GM08714 (cell line): ENCODE results near the gene LLCFC1.

Source experiments
- H3K4me3 ChIP-seq: fragments of 200-500 bp; sonication (Bioruptor generic); 2 replicates; pipeline ENCODE4 v1.5.1; 2014; ENCODE audit warnings: mild to moderate bottlenecking, low read length, inconsistent platforms
- ZNF274 ChIP-seq: IDR thresholded peaks from 2 replicates; pipeline ENCODE4 v1.6.1; 2012; ENCODE audit warnings: mild to moderate bottlenecking, low read depth, low read length

The LLCFC1 gene

GRCh38 chr7:142901426-142902259 lies 37.6 kb upstream of the LLCFC1 start:
- H3K4me3 ChIP-seq = no peak overlapping the region
- no peak for TF ChIP-seq ZNF274

- TF ChIP-seq ZNF274 = no peak
- no peak overlapping the region for H3K4me3 ChIP-seq
Measured at GRCh38 chr7:142904128-142904527, 35.2 kb upstream of the LLCFC1 start.

GRCh38 chr7:142905759-142906158 lies 33.5 kb upstream of the LLCFC1 start:
- TF ChIP-seq ZNF274 = no peak

GRCh38 chr7:142906643-142907042 lies 32.6 kb upstream of the LLCFC1 start:
- no peak for TF ChIP-seq ZNF274
- no peak overlapping the region for H3K4me3 ChIP-seq

More at GRCh38 chr7:142905759-142906158, 33.5 kb upstream of the LLCFC1 start:
- H3K4me3 ChIP-seq = no peak overlapping the region

- H3K4me3 ChIP-seq = no peak overlapping the region
- TF ChIP-seq ZNF274 = no peak
Measured at GRCh38 chr7:142908290-142908689, 31.0 kb upstream of the LLCFC1 start.

GRCh38 chr7:142908921-142909890 lies 30.1 kb upstream of the LLCFC1 start:
- H3K4me3 ChIP-seq = no peak overlapping the region
- no peak for TF ChIP-seq ZNF274

GRCh38 chr7:142910031-142910433 lies 29.3 kb upstream of the LLCFC1 start:
- TF ChIP-seq ZNF274 = no peak
- H3K4me3 ChIP-seq = no peak overlapping the region

GRCh38 chr7:142910481-142910880 lies 28.8 kb upstream of the LLCFC1 start:
- no peak for TF ChIP-seq ZNF274
- no peak overlapping the region for H3K4me3 ChIP-seq

GRCh38 chr7:142913051-142913450 lies 26.2 kb upstream of the LLCFC1 start:
- TF ChIP-seq ZNF274 = no peak

GRCh38 chr7:142913566-142913965 lies 25.7 kb upstream of the LLCFC1 start:
- no peak for TF ChIP-seq ZNF274
- H3K4me3 ChIP-seq = no peak overlapping the region

More at GRCh38 chr7:142913051-142913450, 26.2 kb upstream of the LLCFC1 start:
- no peak overlapping the region for H3K4me3 ChIP-seq

- no peak for TF ChIP-seq ZNF274
- H3K4me3 ChIP-seq = no peak overlapping the region
Measured at GRCh38 chr7:142914121-142914520, 25.2 kb upstream of the LLCFC1 start.

- TF ChIP-seq ZNF274 = no peak
- H3K4me3 ChIP-seq = no peak overlapping the region
Measured at GRCh38 chr7:142915315-142915714, 24.0 kb upstream of the LLCFC1 start.

- TF ChIP-seq ZNF274 = no peak
- H3K4me3 ChIP-seq = no peak overlapping the region
Measured at GRCh38 chr7:142916508-142916907, 22.8 kb upstream of the LLCFC1 start.

- TF ChIP-seq ZNF274 = no peak
Measured at GRCh38 chr7:142917447-142917846, 21.8 kb upstream of the LLCFC1 start.

GRCh38 chr7:142918901-142919300 lies 20.4 kb upstream of the LLCFC1 start:
- TF ChIP-seq ZNF274 = no peak
- no peak overlapping the region for H3K4me3 ChIP-seq

More at GRCh38 chr7:142917447-142917846, 21.8 kb upstream of the LLCFC1 start:
- no peak overlapping the region for H3K4me3 ChIP-seq

GRCh38 chr7:142919656-142920055 lies 19.6 kb upstream of the LLCFC1 start:
- H3K4me3 ChIP-seq = no peak overlapping the region
- no peak for TF ChIP-seq ZNF274
